ENCODE results near the gene IGSF9.

Gene IGSF9, protein sequence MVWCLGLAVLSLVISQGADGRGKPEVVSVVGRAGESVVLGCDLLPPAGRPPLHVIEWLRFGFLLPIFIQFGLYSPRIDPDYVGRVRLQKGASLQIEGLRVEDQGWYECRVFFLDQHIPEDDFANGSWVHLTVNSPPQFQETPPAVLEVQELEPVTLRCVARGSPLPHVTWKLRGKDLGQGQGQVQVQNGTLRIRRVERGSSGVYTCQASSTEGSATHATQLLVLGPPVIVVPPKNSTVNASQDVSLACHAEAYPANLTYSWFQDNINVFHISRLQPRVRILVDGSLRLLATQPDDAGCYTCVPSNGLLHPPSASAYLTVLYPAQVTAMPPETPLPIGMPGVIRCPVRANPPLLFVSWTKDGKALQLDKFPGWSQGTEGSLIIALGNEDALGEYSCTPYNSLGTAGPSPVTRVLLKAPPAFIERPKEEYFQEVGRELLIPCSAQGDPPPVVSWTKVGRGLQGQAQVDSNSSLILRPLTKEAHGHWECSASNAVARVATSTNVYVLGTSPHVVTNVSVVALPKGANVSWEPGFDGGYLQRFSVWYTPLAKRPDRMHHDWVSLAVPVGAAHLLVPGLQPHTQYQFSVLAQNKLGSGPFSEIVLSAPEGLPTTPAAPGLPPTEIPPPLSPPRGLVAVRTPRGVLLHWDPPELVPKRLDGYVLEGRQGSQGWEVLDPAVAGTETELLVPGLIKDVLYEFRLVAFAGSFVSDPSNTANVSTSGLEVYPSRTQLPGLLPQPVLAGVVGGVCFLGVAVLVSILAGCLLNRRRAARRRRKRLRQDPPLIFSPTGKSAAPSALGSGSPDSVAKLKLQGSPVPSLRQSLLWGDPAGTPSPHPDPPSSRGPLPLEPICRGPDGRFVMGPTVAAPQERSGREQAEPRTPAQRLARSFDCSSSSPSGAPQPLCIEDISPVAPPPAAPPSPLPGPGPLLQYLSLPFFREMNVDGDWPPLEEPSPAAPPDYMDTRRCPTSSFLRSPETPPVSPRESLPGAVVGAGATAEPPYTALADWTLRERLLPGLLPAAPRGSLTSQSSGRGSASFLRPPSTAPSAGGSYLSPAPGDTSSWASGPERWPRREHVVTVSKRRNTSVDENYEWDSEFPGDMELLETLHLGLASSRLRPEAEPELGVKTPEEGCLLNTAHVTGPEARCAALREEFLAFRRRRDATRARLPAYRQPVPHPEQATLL

DNA sequence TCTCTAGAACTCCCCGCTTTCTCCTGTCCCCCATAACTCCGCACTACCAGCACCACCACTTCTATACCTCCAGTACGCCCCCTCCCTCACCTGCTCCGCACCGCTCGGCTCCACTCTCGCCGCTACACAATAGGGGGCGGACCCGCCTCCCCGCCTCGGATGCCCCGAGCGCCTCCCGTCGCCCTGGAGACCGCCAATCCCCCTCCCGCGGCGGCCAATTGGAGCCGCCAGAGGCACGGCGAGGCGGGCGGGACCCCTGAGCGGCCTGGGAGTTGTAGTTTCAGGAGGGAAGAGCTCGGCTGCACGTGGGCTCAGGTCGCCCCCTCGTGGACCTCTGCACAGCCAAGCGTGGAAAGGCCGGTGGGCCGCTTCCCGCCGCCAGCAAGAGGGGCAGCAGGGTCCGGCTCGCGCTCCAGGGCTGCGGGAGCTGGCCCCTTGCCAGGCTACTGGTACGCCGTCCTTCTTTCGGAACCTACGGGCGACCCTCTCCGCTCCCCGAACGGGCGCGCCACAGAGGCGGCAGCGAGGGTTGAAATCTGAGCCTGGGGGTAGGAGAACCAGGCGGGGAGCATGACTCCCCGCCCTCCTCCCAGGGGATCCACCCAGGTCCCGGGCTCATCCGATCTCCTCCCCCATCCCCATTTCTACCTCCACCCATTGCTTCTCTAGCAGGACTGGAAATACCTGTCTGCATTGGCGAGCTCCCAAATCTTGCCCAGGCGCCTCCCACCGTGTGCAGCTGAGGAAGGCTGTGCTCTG lies at the start of gene IGSF9:
IGSF9 (minus strand) TSS at position 131 of the 759 bp plus-strand sequence. CDS start 2,159 bp downstream, outside the sequence.
- DNase-seq (ENCODE audit: low read depth in 4 of 4, low spot score in 1 of 4): peak; percentile 33 to 67 (median 54)

DNA sequence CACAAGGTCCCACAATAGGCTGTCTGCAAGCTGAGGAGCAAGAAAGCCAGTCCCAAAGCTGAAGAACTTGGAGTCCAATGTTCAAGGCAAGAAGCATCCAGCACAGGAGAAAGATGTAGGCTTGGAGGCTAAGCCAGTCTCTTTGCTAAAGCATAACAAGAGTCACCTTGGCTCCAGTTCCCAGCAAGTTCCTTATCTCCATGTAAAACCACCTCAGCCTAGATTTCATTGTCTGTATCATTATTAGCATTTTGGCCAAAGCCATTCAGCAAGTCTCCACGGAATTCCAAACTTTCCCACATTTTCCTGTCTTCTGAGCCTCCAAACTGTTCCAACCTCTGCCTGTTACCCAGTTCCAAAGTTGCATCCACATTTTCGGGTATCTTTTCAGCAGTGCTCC lies 49.5 kb upstream of the IGSF9 start:
- DNase-seq (ENCODE audit: low read depth in 4 of 4, low spot score in 1 of 4): no peak

DNA sequence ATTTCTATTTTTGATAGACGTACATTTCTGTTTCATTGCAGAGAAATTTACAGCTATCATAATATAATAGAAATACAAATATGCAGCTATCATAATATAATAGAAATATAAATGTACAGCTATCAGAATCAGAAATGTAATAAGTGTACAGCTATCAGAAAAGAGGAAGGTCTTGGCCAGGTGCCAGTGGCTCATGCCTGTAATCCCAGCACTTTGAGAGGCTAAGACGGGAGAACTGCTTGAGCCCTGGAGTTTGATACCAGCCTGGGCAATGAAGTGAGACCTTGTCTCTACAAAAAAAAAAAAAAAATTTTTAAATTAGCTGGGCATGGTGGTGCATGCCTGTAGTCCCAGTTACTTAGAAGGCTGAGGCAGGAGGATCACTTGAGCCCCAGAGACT lies 48.5 kb upstream of the IGSF9 start:
- DNase-seq (ENCODE audit: low read depth in 4 of 4, low spot score in 1 of 4): no peak

DNA sequence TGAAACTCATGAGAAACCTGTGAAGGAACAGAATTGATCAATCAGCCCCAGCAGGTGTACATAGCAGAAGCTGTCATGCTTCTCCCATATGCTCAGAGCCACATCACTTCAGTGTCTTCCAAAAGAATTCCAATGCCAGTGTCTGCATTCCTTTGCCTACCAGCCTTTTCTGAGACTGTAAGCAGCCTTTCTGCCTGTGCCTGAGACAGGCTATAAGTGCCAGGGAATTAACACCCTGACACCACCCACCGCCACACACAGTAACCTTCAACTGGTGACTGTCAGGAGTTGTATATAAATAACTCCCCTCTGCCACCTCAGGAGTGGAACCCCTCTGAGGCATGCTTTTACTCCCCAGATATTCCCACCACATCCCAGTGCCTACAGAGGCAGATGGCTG lies 46.7 kb upstream of the IGSF9 start:
- no peak for DNase-seq (ENCODE audit: low read depth in 4 of 4, low spot score in 1 of 4)

DNA sequence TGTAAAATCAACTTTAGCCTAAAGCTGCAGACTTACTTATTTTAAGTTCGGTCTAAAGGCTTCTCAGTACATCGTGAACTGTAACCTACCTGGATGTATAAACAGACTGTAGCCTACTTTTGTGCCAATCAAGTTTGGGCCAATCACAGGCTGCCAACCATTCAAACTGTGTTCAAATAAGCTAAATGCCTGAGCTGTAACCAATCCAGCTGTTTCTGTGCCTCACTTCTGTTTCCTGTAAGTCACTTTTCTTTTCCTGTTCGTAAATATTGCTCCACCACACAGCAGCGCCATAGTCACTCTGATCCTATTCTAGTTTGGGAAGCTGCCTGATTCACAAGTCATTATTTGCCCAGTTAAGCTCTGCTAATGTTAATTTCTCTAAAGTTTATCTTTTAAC lies 46.1 kb upstream of the IGSF9 start:
- no peak for DNase-seq (ENCODE audit: low read depth in 4 of 4, low spot score in 1 of 4)

DNA sequence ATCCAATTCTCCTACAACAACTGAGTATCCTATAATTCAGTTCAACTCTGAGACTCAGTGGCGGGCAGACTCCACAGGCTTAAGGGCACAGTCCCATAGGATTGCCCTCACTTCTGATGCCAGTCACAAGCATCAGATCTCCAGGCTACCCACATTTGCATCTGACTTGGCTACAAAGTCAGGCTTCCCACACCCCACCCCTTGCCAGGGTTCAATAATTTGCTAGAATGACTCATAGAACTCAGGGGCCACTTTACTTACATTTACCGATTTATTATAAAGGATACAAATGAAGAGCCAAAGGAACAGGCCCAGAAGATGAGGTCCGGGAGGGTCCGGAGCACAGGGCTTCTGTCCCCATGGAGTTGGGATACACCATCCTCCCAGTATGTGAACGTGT lies 44.6 kb upstream of the IGSF9 start:
- DNase-seq (ENCODE audit: low read depth in 4 of 4, low spot score in 1 of 4): no peak

DNA sequence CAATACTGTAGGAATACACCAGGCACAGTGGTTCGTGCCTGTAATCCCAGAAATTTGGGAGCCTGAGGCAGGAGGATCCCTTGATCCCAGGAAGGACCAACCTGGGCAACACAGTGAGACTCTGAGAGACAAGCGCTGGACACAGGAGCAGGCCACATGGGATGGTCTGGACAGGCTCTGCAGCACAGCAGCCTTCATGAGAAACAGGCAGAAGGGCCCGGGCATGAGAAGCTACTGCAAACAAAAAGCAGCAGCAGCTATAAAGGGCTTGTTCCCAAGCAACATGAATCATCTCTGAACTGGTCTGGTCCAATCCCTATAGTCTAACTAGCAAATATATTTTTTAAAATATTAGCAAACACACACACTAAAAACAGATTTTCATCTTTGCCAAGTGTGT lies 44.2 kb upstream of the IGSF9 start:
- no peak for DNase-seq (ENCODE audit: low read depth in 4 of 4, low spot score in 1 of 4)

DNA sequence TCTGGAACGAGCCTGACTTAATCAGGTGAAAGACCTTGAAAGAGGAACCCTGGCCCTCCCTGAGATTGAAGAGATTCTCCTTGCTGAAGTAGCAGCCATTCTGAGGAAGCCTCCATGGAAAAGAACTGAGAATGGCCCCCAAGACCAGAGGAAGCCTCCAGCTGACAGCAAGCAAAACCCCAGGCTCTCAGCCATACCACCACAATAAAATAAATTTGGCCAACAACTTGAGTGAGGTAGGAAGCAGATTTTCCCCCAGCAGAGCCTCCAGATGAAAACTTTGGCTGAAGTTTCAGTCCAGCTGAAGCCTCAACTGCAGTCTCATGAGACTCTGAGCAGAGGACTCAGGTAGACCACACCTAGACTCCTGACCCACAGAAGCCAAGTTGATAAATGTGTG lies 42.6 kb upstream of the IGSF9 start:
- DNase-seq (ENCODE audit: low read depth in 4 of 4, low spot score in 1 of 4): no peak

DNA sequence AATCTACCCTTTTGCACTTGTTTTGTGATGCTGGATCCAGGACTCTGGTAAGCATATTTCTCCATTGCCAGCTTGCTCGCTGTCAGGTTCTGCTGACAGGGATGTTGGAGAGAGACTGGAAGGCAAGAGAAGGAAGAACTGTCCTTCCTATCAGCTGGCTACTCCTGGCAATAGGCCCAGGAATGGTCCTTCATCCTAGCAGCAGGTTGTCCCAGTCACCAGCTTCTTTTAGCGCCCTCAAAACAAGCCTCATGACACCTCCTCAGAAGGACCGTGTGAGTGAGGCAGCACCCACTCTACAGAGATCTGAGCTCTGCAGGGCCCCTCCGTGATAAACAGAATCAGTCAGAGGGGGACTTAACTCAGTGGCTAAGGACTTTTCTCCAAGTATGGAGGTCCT lies 41.8 kb upstream of the IGSF9 start:
- DNase-seq (ENCODE audit: low read depth in 4 of 4, low spot score in 1 of 4): no peak

DNA sequence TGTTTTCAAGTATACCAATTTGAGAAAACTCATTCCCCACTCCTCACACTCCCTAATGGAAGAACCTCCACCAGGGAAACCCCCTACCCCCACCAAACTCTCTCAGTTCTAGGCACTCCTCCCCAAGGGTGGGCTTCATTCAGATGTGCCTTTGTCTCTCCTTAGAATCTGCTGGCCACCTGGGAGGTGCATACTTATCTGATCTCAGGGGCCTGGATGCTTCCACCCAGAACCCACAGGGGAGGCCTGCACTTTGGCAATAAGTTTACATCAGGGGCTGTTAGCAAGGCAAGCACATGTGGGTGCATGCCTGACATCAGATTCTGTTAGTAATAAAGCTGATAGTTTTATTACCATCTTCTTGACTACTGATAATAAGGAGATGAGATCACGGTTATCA lies 41.1 kb upstream of the IGSF9 start:
- DNase-seq (ENCODE audit: low read depth in 4 of 4, low spot score in 1 of 4): no peak

DNA sequence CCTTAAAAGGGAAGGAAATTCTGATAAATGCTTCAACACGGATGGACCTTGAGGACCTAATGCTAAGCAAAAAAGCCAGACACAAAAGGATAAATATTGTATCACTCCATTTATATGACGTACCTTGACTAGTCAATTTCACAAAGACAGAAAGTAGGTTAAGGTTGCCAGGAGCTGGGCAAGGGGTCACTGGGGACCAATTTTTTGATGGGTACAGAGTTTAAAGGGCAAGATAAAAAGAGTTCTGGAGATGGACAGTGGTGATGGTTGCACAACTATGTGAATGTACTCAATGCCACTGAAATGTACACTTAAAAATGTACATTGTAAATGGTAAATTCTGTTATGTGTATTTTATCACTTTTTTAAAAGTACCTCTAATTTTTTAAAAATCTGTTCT lies 40.7 kb upstream of the IGSF9 start:
- DNase-seq (ENCODE audit: low read depth in 4 of 4, low spot score in 1 of 4): no peak

DNA sequence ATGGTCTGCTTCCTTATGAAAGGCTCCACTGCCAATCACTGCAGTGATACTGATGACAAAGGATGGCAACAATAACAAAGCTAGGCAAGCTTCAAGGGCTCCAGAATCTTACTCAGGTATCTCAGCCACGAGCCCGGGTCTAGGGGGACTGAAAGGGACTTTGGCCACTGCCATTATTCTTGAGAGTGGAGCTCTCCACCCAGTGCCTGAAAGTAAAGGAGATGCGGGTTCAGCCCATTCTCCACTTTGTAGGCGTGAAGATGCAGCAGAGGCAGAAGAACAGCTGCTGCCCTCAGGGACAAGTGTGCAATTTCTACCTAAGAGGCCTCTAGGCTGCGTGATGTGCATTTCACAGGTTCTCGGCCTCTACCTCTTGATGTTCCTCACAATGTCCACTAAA lies 40.1 kb upstream of the IGSF9 start:
- no peak for DNase-seq (ENCODE audit: low read depth in 4 of 4, low spot score in 1 of 4)

DNA sequence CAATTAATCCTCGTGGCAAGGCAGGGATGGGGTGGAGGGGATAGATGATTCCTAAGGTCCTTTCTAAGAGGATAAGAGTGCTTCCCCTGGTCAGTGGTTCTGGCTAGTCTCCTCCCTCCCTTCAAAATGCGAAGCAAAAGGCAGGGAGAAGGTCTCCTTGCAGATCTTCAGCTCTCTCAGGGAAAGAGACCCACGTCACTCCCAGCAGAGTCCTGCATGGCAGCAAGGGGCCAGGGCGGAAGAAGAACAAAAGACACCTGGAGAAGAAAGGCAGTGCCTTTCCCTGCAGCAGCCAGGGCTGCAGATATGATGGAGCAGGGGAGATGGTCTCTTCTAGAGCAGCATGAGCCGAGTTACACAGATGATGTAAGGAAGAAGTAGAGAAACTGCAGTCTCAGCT lies 38.3 kb upstream of the IGSF9 start:
- DNase-seq (ENCODE audit: low read depth in 4 of 4, low spot score in 1 of 4): no peak

DNA sequence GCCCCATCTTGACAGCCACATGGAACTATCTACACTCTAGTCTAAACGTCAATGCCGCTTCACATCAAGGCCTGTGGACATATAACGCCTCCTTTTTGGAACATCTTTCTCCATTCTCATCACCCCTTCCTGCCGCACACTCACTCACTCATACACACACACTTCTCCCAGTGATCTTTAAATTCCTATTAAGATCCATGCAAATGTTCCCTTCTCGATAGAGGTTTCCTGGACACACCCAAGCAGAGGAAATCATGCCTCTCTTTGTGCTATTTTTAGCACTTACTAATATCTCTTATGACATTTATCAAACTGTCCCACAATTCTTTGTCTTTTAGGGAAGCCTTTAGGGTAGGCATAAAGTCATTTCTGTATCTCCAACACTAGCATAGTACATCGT lies 36.9 kb upstream of the IGSF9 start:
- no peak for DNase-seq (ENCODE audit: low read depth in 4 of 4, low spot score in 1 of 4)

DNA sequence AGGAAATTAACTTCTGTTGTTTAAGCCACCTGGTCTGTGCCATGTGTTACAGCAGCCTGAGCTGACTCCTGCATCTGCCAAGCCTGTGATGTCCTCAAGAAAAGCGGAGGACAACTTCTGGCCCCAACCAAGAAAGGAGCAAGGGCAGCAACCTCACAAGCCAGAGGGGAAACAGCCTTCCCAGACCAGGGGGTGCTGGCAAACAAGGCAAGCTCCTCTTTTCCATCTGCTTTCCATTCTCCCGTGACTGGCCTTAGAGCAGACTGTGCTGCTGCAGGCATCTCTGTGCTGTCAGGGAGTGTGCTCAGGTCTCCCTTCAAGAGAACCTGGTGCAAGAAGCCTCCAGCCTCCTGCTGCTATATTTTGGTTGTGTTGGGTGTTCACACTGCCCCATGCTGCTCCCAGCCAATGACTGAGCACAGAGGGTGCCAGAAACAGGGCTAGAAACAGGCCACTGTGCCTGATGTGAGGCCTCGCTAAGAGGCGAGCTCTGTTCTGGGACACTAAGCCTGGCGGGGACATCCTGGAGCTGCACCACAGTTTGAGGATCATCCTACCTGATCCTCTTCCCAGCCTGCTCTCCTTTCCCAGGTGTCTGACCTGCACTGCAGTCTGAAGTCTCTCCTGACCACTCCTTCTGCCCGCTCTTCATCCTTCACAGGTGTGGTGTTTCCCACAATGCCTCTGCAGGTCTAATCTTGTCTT lies 36.1 kb upstream of the IGSF9 start:
- DNase-seq (ENCODE audit: low read depth in 4 of 4, low spot score in 1 of 4): no peak

DNA sequence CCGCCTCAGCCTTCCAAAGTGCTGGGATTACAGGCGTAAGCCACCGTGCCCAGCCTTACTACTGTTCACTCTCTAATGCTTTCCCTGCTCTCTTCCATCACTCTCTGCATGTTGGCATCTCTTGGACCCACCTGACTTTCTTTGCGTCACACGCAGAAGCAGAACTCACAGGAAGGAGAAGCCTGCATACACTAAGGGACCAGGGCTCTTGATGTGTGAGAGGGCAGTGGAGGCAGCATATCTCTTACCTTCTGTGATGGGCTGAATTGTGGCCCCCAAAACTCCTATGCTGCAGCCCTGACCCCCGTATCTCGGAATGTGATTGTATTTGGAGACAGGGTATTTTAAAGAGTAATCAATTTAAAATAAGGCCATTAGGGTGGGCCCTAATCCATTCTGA lies 35.4 kb upstream of the IGSF9 start:
- no peak for DNase-seq (ENCODE audit: low read depth in 4 of 4, low spot score in 1 of 4)

DNA sequence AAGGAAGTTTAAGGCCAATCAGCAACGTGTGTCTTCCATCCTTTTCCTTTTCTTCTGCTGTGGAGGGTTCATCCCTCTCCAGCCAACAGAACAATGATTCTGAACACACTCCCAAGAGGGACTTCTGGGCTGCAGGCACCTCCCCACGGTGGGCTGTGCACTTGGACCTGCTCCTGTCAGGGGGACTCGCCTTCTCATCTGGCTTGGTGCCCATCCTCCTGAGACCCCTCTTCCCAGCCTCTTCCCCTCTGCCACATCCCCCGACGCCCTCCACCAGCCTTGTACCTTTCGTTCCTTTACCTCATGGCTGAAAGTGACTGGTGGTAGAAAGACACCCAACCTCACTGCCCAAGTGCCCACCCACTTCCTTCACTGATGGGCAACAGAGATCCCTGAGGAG lies 34.7 kb upstream of the IGSF9 start:
- no peak for DNase-seq (ENCODE audit: low read depth in 4 of 4, low spot score in 1 of 4)

DNA sequence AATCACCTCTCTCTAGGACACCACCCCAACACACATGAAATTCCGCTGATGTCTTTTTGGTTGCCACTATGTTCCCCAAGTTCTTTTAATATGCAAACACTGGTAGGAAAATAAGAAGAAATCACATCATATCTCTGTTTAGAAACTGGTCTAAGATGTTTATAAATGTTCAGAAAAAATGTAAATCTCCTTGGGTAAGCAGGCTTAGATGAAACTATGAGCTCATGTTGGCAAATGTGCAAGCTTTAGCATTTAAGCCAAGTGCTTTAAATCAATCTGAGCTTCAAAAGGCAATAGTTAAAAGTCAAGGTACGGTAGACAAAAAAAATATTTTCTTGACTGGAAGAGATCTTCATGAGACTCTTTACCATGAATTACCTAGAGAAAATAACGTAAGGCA lies 33.8 kb upstream of the IGSF9 start:
- DNase-seq (ENCODE audit: low read depth in 4 of 4, low spot score in 1 of 4): no peak

DNA sequence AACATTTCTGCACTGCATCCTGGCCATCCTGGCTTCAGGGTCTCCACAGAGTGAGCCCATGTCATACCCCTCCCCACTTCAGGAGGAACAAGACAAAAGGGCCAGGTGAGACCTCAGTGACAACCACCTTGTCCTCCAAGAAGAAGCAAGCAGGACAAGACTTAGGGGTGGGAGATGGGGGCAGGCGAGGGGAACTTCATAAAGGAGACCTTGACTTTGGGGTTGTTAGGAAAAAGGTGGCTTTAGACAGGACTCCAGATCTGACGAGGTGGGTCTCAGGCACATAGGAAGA lies 32.6 kb upstream of the IGSF9 start:
- no peak for DNase-seq (ENCODE audit: low read depth in 4 of 4, low spot score in 1 of 4)

DNA sequence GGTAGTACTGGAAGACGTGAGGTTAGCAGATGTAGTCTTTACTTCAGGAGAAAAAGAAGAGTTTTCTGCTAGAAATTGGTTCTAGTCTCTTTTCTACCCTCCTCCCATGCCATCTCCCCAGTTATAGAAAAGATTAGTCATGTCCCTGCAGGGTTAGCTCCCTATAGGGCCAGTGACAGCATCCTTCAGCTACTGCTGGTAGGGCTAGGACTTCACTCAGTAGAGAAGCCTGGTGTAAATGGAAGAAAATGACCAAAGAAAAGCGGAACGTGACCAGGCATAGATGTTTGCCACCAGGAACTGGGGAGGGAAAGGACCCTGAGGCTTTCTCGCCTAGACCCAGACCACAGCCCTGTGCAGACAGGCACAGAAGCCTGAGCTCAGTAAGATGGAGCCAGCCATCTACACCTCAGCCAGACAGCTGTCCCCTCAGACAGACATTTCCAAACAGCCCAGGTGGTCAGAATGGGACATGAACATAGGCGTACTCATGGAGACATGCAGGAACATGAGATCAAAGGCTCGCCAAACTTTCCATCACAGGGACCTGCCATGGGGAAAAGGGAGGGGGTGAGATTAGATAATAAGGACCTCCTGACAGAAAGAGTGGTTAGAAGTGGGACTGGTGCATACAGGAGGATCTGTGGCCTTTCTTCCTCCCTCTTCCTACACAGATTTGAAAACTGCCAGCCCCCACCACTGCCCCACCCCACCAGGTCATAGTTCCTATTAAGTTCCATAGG lies 32.1 kb upstream of the IGSF9 start:
- DNase-seq (ENCODE audit: low read depth in 4 of 4, low spot score in 1 of 4): no peak

Data from stimulated activated CD4-positive, alpha-beta T cell treated with anti-CD3 and anti-CD28 coated beads, Interleukin-1b, Interleukin-23, amount 100 ng/mL, for 24 hours (primary cell).